ENCODE data around the gene METTL9. TPM values are rescaled to one million over a fixed set of nuclear protein-coding genes. Genes with fewer than 3 reads are reported as not detected.

The METTL9 gene
- total and polyA plus RNA-seq, 9 of the 15 experiments (the other 6 are each of a cell fraction or from before 2014, with no cell fraction given) = 12.2 to 107 (median 79.1) TPM

- DNase-seq (ENCODE audit: extremely low read depth in 1 of 4, low spot score in 3 of 4) (peak in 2 of 4 experiments; percentile 24 to 34), FAIRE-seq (peak; percentile 66), ATAC-seq (peak; percentile 33; the same call in 1 of the 3 replicates)
- no peaks in the 10 kb centered on the region; a peak in 3 of 5 replicates for H3K4me1 ChIP-seq (replicated peaks in 1 of 2; ENCODE audit: control insufficient read depth in 2 of 2, insufficient read depth in 2 of 2, low read length in 2 of 2)
- H3K79me2 ChIP-seq (ENCODE audit: control insufficient read depth, insufficient read depth, low read length) = no peaks in the 10 kb centered on the region
- H3K4me2 ChIP-seq (ENCODE audit: insufficient read depth, low read length) = peak overlapping the region; percentile 1; the same call in 1 of the 2 replicates
- ChIA-PET POLR2A (no interaction called here), CTCF (ENCODE audit: low intra/inter-chr PET ratio) (no interaction called here)
- in situ Hi-C loops (cut with MboI) = no loop called here
- no peak overlapping the region for H2AFZ ChIP-seq (ENCODE audit: low read depth, low read length)
- H3K36me3 ChIP-seq (ENCODE audit: control insufficient read depth, insufficient read depth, low read length) = peaks cover 4% of the 10 kb centered on the region; the same call in 1 of the 3 replicates
- no TSS peak for BruUV-seq (replicated peaks)
- H3K4me3 ChIP-seq = no peak overlapping the region
- H3K27ac ChIP-seq (ENCODE audit: extremely low read depth, low read depth, low read length) = no peak overlapping the region
- 37% methylated on average over 3 of the region's 3 CpGs for WGBS (ENCODE audit: insufficient coverage, low coverage, missing lambda C conversion rate)
- H3K9me1 ChIP-seq (ENCODE audit: control insufficient read depth, insufficient read depth, low read length) = no peaks in the 10 kb centered on the region
- 0 out of 2 replicates have a peak, but pooled peaks cover 3% of the 10 kb centered on the region for H4K20me1 ChIP-seq (replicated peaks; ENCODE audit: control insufficient read depth, insufficient read depth, low read length)
- no peaks in the 10 kb centered on the region for H3K27me3 ChIP-seq (ENCODE audit: control insufficient read depth in 2 of 2, insufficient read depth in 2 of 2, low read length in 2 of 2)
- no peaks in the 10 kb centered on the region for H3K9me3 ChIP-seq (replicated peaks; ENCODE audit: control insufficient read depth, insufficient read depth, low read depth, low read length)
- no peak overlapping the region for H3K9ac ChIP-seq (ENCODE audit: insufficient read depth in 1 of 2, low read depth in 2 of 2, low read length in 2 of 2)
- intact Hi-C loops (cut with micrococcal nuclease) = no loop called here
- TF ChIP-seq POLR3A (IDR thresholded peaks at IDR 0.05; ENCODE audit: borderline replicate concordance, extremely low read depth, insufficient read depth, insufficient read length) (no peak), TFAP4 (CRISPR knock-in tag; IDR thresholded peaks at IDR 0.05; ENCODE audit: borderline replicate concordance) (no peak), YY1 (IDR thresholded peaks at IDR 0.05; ENCODE audit: borderline replicate concordance in 1 of 3, control insufficient read depth in 1 of 3, extremely low read depth in 1 of 3, insufficient read depth in 3 of 3, insufficient read length in 1 of 3, insufficient replicate concordance in 2 of 3, low read depth in 1 of 3, low read length in 2 of 3) (no peak), ZNF696 (CRISPR knock-in tag; conservative IDR thresholded peaks at IDR 0.05) (no peak), ZKSCAN3 (CRISPR knock-in tag; IDR thresholded peaks at IDR 0.05) (no peak), AFF4 (CRISPR knock-in tag; IDR thresholded peaks at IDR 0.05) (no peak), PTTG1 (tag; IDR thresholded peaks at IDR 0.05; ENCODE audit: low read depth) (no peak), TAL1 (IDR thresholded peaks at IDR 0.05) (peak; percentile 79), SFPQ (IDR thresholded peaks at IDR 0.05; ENCODE audit: low read depth, low read length) (no peak), ZNF347 (CRISPR knock-in tag; IDR thresholded peaks at IDR 0.05; ENCODE audit: low read depth) (no peak), WHSC1 (IDR thresholded peaks at IDR 0.05; ENCODE audit: low read length) (no peak), HDAC6 (IDR thresholded peaks at IDR 0.05; ENCODE audit: low read depth, low read length) (no peak), KHSRP (IDR thresholded peaks at IDR 0.05) (no peak)
Observed at GRCh38 chr16:21643785-21644184, 44.4 kb downstream of the METTL9 start.

All from K562 (cell line).